ENCODE data around the gene CARMIL3.

GRCh38 chr14:24037658-24038037 is 14.2 kb upstream of the CARMIL3 start:
- TF ChIP-seq, protein P1, sequence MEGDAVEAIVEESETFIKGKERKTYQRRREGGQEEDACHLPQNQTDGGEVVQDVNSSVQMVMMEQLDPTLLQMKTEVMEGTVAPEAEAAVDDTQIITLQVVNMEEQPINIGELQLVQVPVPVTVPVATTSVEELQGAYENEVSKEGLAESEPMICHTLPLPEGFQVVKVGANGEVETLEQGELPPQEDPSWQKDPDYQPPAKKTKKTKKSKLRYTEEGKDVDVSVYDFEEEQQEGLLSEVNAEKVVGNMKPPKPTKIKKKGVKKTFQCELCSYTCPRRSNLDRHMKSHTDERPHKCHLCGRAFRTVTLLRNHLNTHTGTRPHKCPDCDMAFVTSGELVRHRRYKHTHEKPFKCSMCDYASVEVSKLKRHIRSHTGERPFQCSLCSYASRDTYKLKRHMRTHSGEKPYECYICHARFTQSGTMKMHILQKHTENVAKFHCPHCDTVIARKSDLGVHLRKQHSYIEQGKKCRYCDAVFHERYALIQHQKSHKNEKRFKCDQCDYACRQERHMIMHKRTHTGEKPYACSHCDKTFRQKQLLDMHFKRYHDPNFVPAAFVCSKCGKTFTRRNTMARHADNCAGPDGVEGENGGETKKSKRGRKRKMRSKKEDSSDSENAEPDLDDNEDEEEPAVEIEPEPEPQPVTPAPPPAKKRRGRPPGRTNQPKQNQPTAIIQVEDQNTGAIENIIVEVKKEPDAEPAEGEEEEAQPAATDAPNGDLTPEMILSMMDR (conservative IDR thresholded peaks at IDR 0.05; ENCODE audit: low read depth, low read length): no peak
- TF ChIP-seq RAD21 (IDR thresholded peaks at IDR 0.05; ENCODE audit: low read length): no peak
- TF ChIP-seq SMC3 (IDR thresholded peaks at IDR 0.05; ENCODE audit: low read depth, low read length): no peak
- no peak for TF ChIP-seq BHLHE40 (IDR thresholded peaks at IDR 0.05; ENCODE audit: low read depth, low read length)
- no peak for TF ChIP-seq POLR2A (IDR thresholded peaks at IDR 0.05; ENCODE audit: low read depth, low read length)
- no peak for TF ChIP-seq RFX5 (IDR thresholded peaks at IDR 0.05; ENCODE audit: low read depth, low read length)
- no peak for TF ChIP-seq CHD1 (IDR thresholded peaks at IDR 0.05; ENCODE audit: low read depth, low read length)

All from IMR-90 (cell line).